GM23338 (cell line): ENCODE data around the gene RPL22.
"Not testable (repeated sequence)": the region's sequence is repeated elsewhere in the genome, so short reads cannot be mapped to it uniquely, and the experiment has no call there.

Experiments
- CREB1 ChIP-seq: fragments of 250-450 bp; sonication (Bioruptor Pico); IDR thresholded peaks from 2 replicates; pipeline ENCODE4 v1.5.0; 2020; ENCODE audit warnings: low read depth, mild to moderate bottlenecking, moderate library complexity
- CTCF ChIP-seq, 2 experiments: fragments of 200-600 bp in 1 of 2; sonication (generic) in 1 of 2; conservative IDR thresholded peaks; 2 replicates each; pipeline versions ENCODE4 v1.5.1 to v1.6.1; 2016 to 2017; ENCODE audit warnings: antibody characterized with exemption in 2 of 2, low read depth in 2 of 2, mild to moderate bottlenecking in 2 of 2, moderate library complexity in 1 of 2
- EZH2 ChIP-seq: fragments of 200-600 bp; sonication (generic); IDR thresholded peaks from one replicate; pipeline ENCODE4 v1.8.0; 2017; ENCODE audit warnings: antibody characterized with exemption, mild to moderate bottlenecking, low read depth; ENCODE audit not compliant: unreplicated experiment
- EZH2phosphoT487 ChIP-seq: fragments of 200-600 bp; sonication (generic); IDR thresholded peaks from one replicate; pipeline ENCODE4 v1.8.1; 2018; ENCODE audit warnings: antibody characterized with exemption; ENCODE audit not compliant: unreplicated experiment
- JUNB ChIP-seq: IDR thresholded peaks from one replicate; pipeline ENCODE4 v1.6.1; 2016; ENCODE audit warnings: antibody characterized with exemption; ENCODE audit not compliant: unreplicated experiment
- POLR2AphosphoS5 ChIP-seq: IDR thresholded peaks from 2 replicates; pipeline ENCODE4 v1.6.1; 2016; ENCODE audit warnings: antibody characterized with exemption, low read depth
- REST ChIP-seq: IDR thresholded peaks from one replicate; pipeline ENCODE4 v1.6.1; 2018; ENCODE audit warnings: antibody characterized with exemption; ENCODE audit not compliant: unreplicated experiment
- ZNF114 ChIP-seq: fragments of 250-450 bp; sonication (Bioruptor Pico); IDR thresholded peaks from 2 replicates; pipeline ENCODE4 v1.5.0; 2020; ENCODE audit warnings: mild to moderate bottlenecking, moderate library complexity
- ZNF331 ChIP-seq: fragments of 250-450 bp; sonication (Bioruptor Pico); IDR thresholded peaks from 2 replicates; pipeline ENCODE4 v1.5.0; 2020; ENCODE audit warnings: low read depth, mild to moderate bottlenecking, moderate library complexity
- ZNF462 ChIP-seq: fragments of 250-450 bp; sonication (Bioruptor Pico); IDR thresholded peaks from 2 replicates; pipeline ENCODE4 v1.5.0; 2020; ENCODE audit warnings: mild to moderate bottlenecking, moderate library complexity

GRCh38 chr1:6219641-6220040 is 20.2 kb upstream of the RPL22 start:
- not testable (repeated sequence) for TF ChIP-seq CTCF (conservative IDR thresholded peaks at IDR 0.05; ENCODE audit: low read depth in 2 of 2); EZH2phosphoT487; POLR2AphosphoS5; EZH2; ZNF331 (CRISPR knock-in tag); JUNB; ZNF114 (CRISPR knock-in tag); REST; CREB1 (CRISPR knock-in tag); ZNF462 (CRISPR knock-in tag)
